GM13977 (cell line): ENCODE measurements around the gene KRT3.
"Not testable (repeated sequence)": the region's sequence is repeated elsewhere in the genome, so short reads cannot be mapped to it uniquely, and the experiment has no call there.

ENCODE experiments used
- DNase-seq: peaks from one replicate; pipeline ENCODE4 v3.0.0; 2012; ENCODE audit warnings: low spot score
- CTCF ChIP-seq: IDR thresholded peaks from 2 replicates; pipeline ENCODE4 v1.5.1; 2012; ENCODE audit warnings: mild to moderate bottlenecking, control low read depth; ENCODE audit not compliant: insufficient read depth; ENCODE audit errors: extremely low read depth, missing control alignments
- in situ Hi-C: fragments of 300-500 bp; cut with MboI; formaldehyde crosslinking; loops from one replicate; pipeline ENCODE4 v1.12.0; 2022; ENCODE audit warnings: low sequenced_read_pairs, low pct_unique_long_range_greater_than_20kb, mixed read lengths, inconsistent platforms; ENCODE audit not compliant: unreplicated experiment

Gene KRT3

DNA sequence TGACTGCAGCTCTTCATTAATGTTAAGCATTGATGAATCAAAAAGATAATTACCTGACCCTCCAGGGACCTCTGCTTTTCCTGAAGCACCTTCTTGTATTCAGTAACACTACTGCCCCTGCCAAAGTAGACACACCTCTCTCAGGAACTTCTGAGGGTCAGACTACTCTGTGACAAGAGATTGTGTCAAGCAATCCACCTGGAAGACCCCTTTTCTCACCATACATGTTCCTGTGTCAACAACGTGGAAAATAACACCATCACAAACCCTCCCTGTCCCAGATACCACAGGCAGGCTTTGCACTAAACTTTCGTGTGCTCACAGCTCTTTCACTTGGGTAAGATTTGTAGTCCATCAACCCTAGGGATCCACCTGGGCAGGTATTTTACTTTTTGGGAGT lies 31.9 kb downstream of the KRT3 start:
- in situ Hi-C loops: no loop called here
- TF ChIP-seq CTCF: no peak
- DNase-seq: no peak

GRCh38 chr12:52763036-52763659 lies 32.8 kb downstream of the KRT3 start:
- DNase-seq: no peak
- no peak for TF ChIP-seq CTCF
- in situ Hi-C loops: no loop called here

GRCh38 chr12:52761802-52762201 lies 34.1 kb downstream of the KRT3 start:
- in situ Hi-C loops: no loop called here
- TF ChIP-seq CTCF: no peak
- DNase-seq: no peak

GRCh38 chr12:52761218-52761617 lies 34.7 kb downstream of the KRT3 start:
- in situ Hi-C loops, DNase-seq: not testable (repeated sequence)

DNA sequence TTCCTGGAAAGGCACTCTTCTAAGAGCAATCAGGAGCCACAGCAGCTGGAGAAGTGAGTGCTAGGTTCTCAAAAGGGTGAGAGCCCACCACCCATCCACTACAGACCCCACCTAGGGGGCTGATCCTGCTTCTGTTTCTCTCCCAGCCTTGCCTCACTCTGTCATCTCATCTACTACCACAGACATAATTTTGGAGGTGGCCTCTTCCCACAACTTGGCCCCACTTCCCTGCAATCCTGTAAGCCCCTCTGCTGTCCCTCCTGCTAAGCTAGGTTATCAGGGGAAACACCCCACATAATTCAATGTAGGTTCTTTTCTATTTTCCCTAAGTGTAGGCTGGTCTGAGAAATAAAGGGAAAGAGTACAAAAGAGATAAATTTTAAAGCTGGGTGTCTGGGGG lies 35.3 kb downstream of the KRT3 start:
- TF ChIP-seq CTCF: no peak
- in situ Hi-C loops: no loop called here
- DNase-seq: no peak

GRCh38 chr12:52759695-52760094 lies 36.2 kb downstream of the KRT3 start:
- no peak for DNase-seq

DNA sequence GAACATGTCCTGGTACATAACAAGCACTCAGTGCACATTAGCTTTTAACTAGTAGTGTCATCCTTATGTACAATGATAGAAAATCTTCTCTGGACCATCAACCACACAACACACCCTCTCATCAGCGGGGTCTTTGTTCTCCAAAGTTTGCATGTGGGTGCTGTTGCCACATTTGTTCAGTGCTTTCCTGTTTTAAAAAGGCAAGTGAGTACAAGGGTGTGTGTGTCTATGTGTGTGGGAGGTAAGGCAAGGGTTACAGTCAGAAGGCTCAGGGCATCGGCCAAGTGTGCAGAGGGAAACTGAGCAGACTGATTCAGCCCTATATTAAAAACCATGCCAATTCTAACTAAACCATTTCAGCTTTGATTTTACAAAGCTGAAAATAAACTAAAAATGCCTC lies 36.7 kb downstream of the KRT3 start:
- in situ Hi-C loops: no loop called here
- no peak for DNase-seq
- no peak for TF ChIP-seq CTCF

More at GRCh38 chr12:52759695-52760094, 36.2 kb downstream of the KRT3 start:
- in situ Hi-C loops: no loop called here
- TF ChIP-seq CTCF: no peak
